CD4-positive, alpha-beta T cell treated with Interleukin-12 subunit alpha and Interleukin-12 subunit beta, for 1 hour (primary cell): ENCODE data around the gene PPP2R5C.

Source experiments
- DNase-seq: peaks from one replicate; pipeline ENCODE4 v3.0.0-alpha.2; 2020

The PPP2R5C gene

DNA sequence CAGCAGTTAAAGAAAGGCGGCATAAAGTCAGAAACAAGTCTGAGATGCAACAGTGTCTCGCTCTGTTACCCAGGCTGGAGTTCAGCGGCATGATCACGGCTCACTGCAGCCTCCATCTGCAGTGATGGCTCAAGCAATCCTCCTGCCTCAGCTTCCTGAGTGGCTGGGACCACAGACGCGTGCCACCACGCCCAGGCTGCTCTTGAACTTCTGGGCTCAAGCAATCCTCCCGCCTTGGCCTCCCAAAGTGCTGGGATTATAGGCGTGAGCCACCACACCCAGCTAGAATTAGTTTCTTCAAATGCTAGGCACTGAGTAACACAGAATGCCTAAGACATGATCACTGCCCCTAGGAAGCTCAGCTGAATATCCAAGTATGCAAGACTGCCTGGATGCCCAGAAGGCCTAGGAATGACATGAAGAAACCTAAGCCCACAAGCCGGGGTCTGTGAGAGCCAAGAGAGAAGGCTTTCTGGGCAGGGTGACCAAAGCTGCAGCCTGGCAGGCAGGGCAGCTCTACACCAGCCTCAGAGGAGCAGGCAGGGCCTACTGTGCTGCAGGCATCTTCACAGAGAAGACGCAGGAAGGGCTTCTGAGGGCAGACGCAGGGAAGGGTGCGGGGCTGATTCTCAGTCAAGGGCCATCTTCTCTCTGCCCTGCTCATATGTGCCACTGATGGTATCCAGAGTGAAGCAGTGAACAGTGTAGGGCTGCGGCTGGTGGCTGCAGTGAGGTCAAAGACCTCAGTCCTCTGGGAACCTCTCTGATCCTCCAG is 4.3 kb upstream of the PPP2R5C start:
- DNase-seq = no peak

DNA sequence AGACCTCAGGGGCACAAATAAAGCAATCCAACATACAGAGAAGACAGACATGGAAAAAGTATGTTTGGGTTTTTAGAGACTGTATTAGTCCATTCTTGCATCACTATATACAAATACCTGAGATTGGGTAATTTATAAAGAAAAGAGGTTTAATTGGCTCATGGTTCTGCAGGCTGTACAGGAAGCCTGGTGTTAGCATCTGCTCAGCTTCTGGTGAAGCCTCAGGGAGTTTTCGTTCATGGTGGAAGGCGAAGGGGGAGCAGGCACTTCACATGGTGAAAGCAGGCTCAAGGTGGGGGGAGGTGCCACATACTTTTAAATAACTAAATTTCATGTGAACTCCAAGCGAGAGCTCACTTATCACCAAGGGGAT is 3.7 kb upstream of the PPP2R5C start:
- DNase-seq = no peak

DNA sequence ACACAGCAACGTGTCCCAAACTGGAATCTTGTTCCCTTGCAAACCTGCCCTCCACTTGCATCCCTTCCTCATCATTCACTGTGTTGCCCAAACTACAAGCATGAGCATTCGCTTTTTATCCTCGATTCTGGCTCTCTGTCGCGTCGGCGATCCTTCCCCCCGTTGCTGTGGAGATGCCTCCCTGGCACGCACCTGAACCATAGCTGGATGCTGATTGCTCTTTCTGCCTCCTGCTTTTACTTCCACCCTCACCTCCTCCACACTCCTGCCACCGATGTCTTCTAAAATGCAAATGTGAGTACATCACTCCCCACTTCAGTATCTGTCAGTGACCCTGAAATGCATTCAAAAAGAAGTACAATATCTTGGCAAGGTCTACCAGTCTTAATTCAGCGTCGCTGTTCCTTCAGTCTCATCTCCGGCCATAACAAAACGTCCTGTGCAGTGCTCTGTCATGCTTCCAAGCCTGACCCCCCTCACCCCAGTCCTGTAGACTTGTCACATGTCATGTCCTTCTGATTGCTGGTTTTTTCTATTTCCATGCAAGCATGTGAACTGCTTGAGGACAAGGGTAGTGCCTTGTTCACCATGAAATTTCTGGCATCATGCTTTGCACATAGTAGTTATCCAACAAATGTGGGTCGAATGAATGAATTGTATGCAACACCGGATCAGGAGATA is 2.5 kb upstream of the PPP2R5C start:
- no peak for DNase-seq

DNA sequence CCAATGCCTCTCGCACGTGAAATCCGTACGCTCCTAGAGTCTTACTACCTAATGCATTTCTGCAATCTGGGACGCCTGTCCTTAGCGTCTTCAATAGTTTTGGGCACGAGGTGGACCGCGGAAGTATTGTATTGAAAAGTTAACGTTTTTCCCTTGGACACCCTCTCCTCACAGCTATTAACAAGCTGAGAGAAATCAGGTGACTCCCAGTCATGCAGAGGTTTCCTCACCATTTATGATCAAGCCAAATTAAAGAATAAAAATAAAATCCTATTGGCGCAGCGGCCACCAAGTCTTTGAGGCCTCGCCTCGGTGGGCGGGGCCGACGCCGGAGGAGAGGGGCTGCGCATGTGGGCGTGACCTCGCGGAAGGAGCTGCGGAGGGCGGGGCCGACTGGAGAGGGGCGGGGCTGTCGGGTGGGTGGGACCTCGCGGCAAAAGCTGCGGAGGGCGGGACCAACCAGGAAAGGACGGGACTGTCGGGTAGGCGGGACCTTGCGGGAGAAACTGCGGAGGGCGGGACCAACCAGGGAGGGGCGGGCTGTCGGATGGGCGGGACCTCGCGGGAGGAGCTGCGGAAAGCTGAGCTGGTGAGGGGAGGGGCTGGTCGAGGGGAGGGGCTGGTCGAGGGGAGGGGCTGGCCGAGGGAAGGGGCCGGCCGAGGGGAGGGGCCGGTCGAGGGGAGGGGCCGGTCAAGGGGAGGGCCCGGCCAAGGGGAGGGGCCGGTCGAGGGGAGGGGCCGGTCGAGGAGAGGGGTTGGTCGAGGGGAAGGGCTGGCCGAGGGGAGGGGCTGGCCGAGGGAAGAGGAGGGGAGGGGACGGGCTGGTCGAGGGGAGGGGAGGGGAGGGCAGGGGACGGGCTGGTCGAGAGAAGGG is 1.1 kb upstream of the PPP2R5C start:
- DNase-seq = peak; percentile 99

DNA sequence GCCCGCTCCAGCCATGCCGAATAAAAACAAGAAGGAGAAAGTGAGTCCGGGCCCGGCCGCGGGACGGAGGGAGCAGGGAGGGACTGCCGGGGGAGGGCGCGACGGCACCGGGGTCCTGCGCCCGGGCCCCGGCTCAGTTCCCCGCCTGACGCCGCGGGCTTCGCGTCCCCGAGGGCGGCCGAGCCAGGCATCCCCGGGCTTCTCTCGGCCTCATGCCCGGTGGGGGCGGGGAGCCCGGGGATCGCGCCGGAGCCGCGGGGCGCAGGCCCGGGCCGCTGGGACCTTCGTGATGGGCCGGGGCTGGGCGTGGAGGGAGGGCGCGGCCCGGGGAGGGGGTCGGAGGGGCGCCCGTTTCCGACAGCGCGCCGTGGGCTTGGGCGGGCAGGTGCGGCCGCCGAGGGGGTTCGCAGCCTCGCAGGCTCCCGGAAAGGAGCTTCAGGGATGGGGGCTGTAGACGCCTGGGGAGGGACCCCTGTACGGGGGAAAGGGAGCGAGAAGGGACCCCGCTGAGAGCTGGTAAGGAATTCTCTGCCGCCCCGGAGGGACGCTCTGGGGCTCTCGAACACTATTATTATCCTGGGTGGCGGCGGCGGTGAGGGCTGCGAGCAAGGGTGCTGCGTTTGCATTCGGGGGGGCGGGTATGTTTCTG is 496 bp downstream of the PPP2R5C start:
- peak; percentile 55 for DNase-seq

DNA sequence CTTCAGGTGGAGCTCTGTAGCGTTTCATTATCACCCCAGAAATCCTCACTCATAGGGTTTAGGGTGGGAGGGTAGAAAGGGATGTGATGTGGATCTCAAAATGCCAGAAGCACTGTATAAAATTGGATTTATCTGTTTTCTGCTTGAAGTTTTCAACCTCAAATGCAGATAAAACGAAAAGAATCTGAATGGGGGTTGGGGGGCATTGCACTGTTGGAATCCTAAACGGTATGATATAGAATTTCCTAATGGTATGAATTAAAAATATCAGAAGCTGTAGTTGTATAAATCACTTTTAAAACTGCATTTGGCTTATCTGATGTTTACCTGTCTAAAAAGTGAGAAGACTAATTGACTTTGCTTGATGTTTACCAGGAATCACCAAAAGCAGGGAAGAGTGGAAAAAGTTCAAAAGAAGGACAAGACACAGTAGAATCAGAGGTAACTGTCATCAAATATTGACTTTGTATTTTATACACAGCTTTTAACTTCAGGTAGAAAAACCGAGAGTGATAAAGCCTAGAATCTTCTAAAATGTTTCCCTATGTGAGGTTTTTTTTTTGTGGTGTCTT is 1.1 kb downstream of the PPP2R5C start:
- DNase-seq = no peak

DNA sequence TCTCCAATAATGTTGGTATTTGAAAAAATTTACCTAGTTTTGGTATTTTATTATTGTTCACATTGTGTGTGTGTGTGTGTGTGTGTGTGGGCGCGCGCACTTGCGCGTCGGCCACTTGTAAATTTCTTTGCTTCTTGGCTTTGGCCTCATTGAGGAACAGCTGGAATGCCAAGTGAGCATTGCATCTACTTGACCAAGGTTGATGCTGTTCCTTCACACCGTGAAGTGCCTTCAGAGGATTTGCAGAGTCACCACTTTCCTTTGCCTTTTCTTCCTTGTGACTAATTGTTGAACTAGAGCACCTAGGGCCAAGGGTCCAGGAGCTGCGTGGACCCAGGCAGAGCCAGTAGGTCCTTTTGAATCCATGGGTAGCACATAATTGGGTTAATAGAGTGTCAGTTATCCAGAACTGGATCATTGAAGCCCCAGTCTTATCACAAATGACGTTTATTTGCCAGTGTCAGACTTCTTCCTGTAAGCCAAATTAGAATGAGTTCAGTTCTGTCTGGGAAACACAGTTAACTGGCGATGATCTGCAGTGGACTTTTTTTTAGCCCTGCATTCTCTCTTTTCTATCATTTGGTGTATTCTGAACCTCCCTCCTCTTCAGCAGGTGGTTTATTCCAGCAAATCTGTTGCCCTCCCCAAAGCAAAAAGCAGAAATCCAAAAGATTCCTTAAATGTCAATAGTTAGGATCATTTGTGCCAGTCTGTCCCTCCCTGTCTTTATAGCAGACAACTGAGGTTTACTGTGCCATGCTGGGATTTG is 2.6 kb downstream of the PPP2R5C start:
- no peak for DNase-seq

DNA sequence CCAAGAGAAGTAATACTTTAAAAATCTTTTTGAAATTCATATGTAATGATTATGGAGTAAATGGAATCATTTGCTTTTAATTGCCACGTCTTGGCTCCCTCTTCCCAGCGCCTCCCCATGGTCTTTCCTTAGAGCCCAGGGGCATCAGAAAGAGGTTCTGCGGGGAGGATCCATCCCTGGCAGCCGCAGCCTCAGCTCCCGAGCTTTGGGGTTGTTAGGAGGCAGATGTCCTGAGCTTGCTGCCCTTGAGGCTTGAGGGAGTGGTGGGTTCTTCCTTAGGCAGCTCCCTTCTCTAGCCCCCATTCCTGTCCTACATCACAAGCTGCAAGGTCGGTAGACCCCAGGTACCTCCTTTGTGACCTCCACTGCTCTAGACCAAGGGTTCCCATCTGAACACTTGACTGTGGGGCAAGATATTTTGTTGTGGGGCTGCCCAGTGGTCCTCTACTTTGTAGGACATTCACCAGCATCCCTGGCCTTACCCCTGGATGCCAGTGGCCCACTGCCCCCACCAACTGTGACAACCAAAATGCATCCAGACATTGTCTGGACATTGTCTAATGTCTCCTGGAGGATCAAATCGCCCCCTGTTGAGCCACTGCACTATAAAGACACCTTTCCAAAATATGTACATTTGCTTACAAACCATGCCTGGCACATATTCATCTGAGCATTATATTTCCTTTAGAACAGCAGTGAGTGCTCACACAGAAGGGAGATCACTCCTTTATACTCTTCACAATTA is 6.3 kb downstream of the PPP2R5C start:
- no peak for DNase-seq

DNA sequence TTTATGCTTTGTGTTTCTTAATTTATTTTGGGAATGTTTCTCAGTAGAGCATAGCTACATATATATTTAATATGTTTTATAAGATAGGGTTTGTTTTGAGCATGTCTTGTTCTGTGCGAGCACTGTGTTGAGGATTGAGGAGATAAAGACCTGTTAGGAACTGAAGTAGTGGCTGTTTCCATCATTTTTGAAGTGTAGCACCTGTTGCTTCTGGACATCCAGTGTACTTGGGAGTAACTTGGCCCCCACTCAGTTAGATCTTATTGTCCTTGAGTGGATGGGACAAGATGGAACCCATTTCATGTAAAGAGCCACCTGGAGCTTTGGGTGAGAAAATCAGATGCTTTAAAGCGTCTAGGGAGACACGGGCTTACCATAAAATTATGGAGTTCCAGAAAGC is 8.7 kb downstream of the PPP2R5C start:
- no peak for DNase-seq

DNA sequence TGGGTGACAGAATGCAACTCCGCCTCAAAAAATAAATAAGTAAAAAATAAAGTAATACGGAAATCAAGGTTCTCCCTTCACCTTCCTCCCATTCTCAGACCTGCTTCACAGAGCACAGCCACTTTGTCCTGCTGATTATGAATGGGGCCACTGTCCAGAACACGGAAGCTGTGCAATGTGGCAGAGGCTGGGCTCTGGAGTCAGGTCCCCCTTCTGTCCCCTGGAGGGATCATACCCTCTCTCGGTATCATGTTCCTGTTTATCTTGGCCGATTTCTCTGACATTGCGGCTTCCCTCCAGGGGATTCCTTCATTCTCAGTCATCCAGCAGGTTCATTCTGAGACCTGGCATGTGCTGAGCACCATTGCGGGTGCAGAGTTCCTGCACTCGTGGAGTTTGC is 11.3 kb downstream of the PPP2R5C start:
- no peak for DNase-seq

DNA sequence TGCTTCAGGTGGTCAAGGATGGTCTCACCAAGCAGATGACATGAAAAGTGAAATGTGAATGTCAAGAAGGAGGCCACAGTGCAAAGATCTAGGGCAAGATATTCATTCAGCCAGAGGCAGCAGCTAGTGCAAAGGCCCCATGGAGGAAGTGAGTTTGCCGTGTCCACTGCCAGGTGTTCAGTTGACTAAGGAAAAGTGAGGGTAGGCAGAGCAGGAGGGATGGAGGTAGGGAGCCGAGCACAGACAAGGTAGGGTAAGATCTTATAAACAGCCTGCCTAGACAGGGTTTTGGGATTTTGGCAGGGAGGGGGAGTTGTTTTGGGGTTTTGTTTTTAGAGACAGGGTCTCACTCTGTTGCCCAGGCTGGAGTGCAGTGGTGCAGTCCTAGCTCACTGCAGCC is 11.9 kb downstream of the PPP2R5C start:
- no peak for DNase-seq

DNA sequence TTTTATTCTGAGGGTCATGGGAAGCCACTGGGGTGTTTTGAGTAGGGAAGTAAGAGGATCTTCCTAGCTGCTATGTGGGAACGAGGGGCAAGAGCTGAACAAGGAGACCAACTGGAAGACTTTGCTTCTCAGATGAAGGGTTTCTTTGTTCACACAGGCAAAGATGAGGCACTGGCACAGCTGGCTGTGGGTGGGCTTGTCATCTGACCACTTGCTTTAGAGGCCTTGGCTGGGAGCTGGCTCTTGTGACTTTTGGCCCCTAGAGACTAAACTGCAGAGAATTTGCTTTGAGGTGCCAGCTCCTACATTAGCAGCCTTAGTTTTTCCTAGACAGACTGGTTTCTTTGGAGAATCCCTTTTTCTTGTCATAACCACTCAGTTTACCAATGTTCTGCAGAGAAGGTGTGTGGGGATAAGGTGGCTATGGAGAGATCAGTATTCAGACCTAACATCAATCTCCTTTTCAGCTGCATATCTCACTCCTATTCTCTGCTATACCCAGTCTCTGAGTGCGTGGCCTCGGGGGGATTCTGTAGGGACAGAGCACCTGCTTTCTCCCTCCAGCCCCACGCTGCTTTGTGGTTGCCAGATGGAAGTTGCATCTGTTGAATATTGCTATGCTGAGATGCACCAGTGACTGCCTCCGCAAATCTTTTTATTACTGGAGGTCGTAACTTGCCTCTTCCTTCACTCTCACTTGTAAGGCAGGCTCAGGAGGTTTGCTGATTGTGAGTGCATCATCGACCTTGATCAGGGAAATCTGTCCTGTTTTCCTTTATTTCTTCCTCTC is 12.7 kb downstream of the PPP2R5C start:
- no peak for DNase-seq

DNA sequence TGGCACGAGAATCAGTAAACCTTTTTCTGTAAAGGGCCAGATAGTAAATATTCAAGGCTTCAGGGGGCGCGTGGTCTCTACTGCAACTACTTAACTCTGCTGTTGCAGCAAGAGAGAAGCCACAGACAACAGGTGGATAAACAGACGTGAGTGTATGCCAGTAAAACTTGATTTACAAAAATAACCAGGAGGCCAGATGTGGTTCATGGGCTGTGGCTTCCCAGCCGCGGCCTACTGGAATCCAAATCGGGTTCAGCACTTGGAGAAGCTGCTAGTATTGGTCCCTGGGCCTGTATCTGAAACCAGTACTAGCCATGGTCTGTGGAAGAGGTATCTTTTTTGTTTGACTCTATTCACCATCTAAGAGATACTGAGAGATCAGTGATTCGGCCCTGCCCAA is 13.3 kb downstream of the PPP2R5C start:
- DNase-seq = no peak

DNA sequence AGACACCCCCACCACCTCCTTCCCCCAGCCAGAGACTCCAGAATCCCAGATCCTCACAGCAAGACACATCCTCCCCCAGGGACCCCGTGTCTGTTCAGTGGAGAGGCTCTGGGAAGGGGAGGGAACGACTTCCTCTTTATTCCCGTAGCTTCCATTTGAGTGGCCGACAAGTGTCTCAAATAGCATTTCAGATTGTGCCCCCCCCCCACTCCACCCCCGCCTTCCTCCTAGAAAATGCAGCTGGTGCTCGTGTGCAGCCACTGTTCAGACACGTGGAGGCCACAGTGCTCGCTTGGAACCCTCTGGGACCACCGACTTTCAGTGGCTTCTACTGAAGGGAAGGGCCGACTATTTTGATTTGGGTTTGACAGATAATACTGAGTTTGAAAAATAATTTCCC is 14.3 kb downstream of the PPP2R5C start:
- DNase-seq = no peak

DNA sequence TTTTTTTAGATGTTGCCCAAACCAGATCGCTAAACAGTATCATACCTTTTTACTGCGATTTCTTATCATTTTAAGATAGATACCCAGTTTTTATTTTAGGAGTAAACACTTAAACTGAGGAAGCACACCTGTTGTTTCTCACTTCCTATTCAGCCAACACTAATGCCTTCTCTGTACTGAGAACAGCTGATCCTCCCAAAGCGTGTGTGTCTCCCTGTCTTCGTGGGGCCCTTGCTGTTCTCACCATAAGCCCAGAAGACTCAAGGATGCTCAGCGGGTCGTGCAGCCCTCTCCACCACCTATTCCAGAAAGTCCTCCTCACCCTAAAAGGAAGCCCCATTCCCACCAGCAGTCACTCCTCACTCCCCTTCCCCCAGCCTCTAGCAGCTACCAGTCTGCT is 14.8 kb downstream of the PPP2R5C start:
- no peak for DNase-seq

DNA sequence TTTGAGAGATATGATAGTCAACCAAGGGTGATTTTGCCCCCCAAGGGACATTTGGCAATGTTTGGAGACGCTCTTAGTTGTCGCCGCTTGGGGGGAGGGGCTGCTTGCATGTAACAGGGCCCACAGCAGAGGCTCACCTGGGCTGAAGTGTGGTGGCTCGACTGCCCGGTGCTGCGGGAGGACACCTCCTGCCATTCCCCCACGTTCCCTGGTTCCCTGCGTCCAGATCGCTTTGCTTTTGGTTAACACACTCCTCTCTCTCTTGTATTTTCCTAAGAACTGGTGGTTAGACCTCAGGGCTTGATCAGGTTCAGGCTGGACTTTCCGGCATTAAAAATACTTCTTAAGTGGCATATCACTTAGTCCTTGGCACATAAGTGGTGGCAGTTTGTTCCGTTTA is 18.9 kb downstream of the PPP2R5C start:
- DNase-seq = no peak

DNA sequence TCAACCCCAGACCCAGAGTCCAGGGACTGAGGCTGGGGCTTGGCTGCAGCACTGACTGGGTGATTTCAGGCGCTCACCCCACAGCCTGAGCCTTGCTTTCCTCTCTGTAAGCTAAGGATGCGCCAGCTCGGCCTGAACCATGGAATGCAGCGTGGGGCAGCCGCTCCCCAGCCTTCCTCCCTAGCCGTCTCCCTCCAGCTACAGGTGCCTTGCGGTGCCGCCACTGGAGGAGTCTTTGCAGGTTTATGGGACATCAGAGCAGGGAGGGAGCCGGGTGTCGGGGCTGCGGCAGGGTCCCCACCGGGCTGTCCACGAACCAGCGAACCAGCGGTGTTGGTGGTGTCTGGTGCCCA is 19.4 kb downstream of the PPP2R5C start:
- no peak for DNase-seq

DNA sequence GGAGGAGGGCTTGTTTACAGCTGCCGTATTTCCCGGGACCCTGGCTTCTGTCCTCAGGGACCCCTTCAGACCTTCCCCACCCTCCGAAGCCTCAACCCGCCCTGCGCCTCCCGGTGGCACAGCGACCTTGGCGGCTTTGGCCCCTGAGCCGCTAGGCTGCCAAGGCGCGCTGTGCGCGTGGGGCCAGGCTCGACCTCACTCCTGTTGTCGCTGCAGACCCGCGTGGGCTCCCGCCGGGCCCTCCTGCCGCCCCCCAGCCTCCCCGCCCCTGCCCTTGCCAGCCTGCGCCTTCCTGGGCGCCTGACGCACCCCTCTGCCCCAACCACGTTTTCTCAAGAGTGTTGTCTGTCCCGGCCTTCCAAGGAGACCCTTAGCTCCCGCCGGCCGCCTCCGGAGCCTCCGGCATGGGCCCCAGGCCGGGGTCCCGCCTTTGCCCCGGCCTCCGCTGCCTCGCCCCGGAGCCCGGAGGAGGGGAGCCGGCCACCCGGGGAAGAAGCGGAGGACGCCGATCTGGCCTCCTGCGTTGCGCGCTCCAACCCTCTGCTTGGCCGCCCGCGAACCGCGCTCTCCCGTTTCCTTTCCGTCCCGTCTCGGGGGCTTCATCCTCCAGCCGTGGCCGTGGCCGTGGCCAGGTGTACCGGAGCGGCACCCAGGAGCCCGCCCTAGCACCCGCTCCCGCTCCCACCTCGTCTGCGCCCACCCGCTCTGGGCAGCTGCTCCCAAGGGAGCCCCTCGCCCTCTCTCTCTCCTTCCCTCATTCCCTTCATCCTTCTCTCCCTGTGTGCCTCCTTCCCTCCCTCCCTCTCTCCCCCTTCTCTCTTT is 19.9 kb downstream of the PPP2R5C start:
- peak; percentile 32 for DNase-seq

DNA sequence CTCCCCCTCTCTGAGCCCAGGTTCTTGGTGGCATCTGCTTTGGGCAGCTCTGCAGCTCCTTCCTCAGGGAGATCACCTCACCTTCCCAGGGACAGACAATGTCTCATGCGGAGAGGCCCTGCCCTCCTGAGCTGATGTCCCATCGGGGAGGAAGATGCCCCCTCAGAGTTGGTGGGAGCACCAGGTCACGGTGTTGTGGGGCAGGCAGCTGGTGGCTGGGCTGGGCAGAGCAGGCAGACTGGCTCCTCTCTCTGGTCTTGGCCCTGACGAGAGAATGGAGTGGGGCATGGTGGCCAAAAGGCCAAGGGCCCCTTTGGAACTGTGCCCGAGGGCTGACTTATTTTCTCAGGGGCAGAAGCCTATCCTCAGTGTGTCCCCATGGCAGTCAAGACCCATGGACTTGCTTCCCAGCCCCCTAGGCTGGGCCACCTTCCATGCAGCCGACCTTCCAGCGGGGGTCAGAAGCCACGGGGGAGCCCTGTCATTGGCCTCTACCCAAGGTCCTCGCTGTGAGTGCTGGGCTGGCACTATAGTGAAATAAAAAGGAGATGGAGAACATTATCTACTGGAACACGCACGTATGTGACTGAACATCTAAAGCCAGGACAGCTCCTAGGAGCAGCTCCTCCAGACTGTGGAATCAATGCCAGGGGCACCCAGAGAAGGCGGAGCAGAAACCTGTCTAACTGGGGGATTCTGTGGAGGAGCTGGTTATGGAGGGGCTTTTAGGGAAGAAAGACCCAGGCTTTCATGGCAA is 21.9 kb downstream of the PPP2R5C start:
- DNase-seq = no peak
